ENCODE results near the gene TANC1.

- TF ChIP-seq CTCF (IDR thresholded peaks at IDR 0.05) (no peak), POLR2A (IDR thresholded peaks at IDR 0.05) (no peak)
Measured at GRCh38 chr2:158965641-158966040, 2.8 kb upstream of the TANC1 start.
